GM18505 (cell line): ENCODE results near the gene HAND1.

Source experiments
- ATAC-seq: cut with Tn5 transposase; IDR thresholded peaks from one replicate; pipeline ENCODE4 v1.9.1; 2021; ENCODE audit not compliant: unreplicated experiment
- POLR2A ChIP-seq: IDR thresholded peaks from 4 replicates; pipeline ENCODE4 v1.6.1; 2011; ENCODE audit warnings: borderline replicate concordance; ENCODE audit not compliant: insufficient read depth, insufficient read length; ENCODE audit errors: extremely low read depth

HAND1 gene

DNA sequence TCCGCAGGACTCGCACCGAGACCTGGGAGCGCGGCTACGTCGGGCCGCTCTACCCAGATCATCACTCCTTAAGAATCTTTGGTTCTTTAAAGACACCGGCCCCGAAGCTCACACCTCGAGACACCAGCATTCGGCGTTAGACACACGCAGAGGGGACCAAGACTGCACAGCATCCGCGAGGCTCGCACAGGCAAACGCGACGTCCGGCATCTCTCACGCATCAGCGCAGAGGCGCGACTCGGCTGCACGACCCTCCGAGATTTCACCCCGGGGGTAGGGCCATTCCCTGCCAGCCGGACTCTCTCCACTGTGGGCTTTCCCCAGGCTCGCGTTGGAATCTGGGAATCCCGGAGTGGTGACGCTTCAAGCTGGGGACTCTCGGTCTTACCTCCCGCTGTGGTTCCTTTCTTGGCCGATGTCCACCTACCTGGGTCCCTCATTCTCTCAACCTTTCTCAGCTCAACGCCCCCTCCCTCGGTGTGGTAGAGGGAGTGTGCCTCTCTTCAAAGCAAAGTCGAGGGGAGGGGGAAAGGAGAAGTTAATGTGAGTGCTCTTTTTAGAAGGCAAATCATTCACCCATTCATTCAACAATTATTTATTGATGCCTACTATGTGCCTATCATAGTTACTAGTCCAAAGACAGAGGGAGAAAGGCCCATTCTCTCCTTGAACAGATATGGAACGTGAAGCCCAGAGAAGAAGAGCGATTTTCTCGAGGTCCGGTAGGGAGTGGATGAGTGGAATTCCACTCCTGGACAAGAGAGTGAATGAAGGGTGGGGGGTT is 1.3 kb upstream of the HAND1 start:
- TF ChIP-seq POLR2A, result no peak
- no peak for ATAC-seq

DNA sequence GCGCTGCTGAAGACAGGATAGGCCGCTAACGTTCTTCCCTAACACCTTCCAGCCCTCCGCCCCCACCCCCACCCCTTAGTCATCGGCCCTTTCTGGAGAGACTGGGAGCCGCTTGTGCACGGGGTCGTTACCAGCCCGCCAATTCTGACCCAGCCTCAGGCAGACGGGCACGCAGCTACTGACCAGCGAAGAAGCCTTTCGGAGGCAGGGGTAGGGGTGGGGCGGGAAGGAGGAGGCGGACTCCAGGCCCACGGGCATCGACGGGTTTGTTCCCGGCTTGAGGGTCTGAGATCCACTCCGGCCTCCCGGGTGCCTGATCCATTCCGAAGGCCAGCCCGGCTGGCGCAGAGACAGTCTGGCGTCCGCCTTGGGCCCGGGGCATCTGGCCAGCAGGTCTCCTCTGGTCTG is 729 bp upstream of the HAND1 start:
- no peak for TF ChIP-seq POLR2A

GRCh38 chr5:154477382-154478223 is 424 bp downstream of the HAND1 start:
- ATAC-seq, result no peak

More for the DNA sequence above, 729 bp upstream of the HAND1 start:
- ATAC-seq, result no peak

GRCh38 chr5:154476354-154477205 is 1.4 kb downstream of the HAND1 start:
- no peak for TF ChIP-seq POLR2A
- ATAC-seq, result no peak

More at GRCh38 chr5:154477382-154478223, 424 bp downstream of the HAND1 start:
- TF ChIP-seq POLR2A, result no peak

DNA sequence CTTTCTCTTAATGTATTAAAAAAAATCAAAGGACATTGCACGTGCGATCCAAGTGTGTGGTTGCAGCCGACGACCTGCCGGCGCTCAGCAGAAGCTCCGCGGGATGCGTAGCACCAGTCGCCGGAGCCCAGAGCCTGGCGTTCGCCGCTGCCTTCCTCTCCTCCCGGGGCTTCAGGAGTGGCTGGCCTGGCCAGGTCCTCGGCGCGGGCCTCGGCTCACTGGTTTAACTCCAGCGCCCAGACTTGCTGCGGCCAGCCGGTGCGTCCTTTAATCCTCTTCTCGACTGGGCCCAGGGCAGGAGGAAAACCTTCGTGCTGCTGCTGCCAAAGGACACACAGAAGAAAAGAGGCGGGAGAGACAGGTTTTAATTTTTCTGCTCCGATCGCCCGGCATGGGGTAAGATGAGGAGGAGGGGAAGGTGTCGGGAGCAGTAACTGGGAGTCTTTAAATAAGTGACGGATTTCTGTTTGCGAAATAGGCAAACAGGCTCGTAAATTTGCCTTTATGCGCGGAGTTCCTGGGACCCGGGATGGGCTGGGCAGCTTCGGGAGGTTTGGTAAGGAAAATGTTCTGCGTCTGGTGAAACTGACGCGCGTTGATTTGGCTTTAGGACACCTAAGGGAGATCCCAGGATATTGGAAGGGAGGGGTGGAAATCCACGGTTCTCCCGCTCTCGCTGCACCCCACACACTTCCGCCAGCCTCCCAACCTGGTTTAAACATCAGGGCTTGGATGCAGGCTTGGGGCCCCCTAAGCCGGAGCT is 2.3 kb downstream of the HAND1 start:
- no peak for TF ChIP-seq POLR2A
- ATAC-seq, result no peak

- no peak for TF ChIP-seq POLR2A
These were observed 3.4 kb downstream of the HAND1 start for GRCh38 chr5:154474396-154475334.

DNA sequence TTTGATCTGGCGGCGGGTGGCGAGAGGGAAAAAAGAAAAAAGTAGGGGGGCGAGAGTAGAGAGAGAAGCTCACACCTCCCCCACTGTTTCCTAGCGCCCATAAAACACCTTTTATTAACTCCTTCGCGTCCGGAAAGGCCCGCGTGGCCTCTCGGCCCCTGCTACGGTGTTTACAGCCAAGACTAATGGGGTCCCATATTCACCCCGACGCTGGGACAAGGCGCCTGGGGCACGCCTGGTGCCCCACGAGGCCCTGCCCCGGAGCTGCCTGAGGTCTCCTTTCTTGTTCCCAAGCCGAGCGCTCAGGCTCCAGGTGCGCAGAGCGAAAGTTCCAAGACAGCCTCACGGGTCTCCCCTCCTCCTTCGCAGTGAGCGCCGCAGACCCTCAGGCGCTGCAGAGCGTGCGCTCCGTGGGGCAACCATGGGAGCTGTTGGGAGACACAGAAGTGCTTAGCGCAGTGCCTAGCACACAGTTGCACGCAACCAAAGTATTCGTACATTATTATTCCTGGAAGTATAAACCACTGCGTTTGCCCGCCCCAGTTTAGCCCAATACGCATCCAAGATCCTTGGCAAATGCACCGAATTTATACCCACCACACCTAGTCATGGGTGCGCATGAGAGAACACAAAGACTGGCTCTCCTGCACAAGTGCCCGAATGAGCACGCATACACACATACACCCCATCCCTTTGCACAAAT is 4.3 kb downstream of the HAND1 start:
- no peak for ATAC-seq
- no peak for TF ChIP-seq POLR2A

More at GRCh38 chr5:154474396-154475334, 3.4 kb downstream of the HAND1 start:
- no peak for ATAC-seq

- no peak for ATAC-seq
- TF ChIP-seq POLR2A, result no peak
These were observed 5.0 kb downstream of the HAND1 start for GRCh38 chr5:154472871-154473580.

DNA sequence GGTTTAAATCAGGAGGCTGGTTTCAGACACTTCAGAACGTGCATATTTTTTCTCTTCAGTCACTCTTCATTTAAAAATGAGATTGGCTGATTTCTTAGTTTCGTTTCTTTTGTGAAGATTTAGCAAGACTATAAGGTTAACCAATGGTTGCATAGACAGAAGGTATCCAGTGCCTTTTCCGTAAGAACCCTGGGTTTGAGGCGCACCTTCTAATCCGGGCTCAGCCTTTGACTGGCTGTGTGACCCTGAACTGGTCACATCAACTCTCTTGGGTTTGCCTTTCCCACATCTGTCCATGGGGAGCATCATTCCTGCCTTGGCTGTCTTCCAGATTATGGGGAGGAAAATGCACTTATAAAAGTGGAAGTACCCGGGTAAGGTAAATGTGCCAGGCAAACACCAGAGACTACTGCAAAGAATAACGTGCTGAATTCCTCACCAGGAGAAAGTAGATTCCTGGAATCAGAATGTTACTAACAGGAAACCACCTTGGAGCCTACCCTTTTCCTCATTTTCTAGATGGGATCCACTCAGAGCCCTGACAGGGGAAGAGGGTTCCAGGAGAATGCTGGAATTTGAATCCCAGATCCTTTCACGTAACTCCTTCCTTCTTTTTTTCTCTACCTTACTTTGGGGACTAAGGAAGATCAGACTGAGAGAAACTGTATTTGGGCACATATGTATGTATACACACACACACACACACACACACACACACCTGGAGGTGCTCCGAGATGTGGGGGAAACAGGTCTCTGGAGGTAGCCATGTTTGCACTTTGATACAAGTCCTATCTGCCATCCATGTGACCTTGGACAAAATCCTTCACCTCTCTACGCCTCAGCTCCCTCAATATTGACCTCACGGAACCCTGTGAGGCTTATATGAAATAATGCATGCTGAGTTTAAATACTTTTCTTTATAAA is 6.8 kb downstream of the HAND1 start:
- no peak for ATAC-seq
- TF ChIP-seq POLR2A, result no peak
